NCI-H460 (cell line): ENCODE results near the gene FUT1. TPM values are rescaled to one million over a fixed set of nuclear protein-coding genes. Genes with fewer than 3 reads are reported as not detected.
A peak's percentile ranks its signal among the peaks of the same experiment; 100 is the strongest.

ENCODE experiments used
- DNase-seq: peaks from one replicate; pipeline ENCODE4 v3.0.0-alpha.2; 2016; ENCODE audit warnings: low read depth; ENCODE audit errors: extremely low read depth
- total RNA-seq: library from RNA; depleted of rRNA; stranded (reverse); fragments of >200 nt; shearing (Covaris generic); gene quantifications from 2 replicates; pipeline ENCODE4 v1.2.3, GENCODE V29; 2014

The FUT1 gene
- total RNA-seq, 1 experiment from 2014 or later: 2.3 TPM

DNA sequence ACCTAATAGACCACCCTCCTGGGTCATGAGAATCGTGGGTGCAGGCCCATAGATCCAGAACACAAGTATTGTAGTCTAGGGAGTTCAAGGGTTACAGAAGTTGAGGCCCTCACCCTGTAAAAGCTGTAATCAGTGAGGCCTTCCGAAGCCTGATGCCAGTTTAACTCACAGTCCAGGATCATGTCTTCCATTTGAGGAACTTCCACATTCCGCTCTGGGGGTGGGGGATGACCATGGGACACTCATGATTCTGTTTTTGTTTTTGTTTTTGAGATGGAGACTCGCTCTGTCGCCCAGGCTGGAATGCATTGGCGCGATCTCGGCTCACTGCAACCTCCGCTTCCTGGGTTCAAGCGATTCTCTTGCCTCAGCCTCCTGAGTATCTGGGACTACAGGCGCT, 10.3 kb downstream of the FUT1 start:
- DNase-seq: no peak

DNA sequence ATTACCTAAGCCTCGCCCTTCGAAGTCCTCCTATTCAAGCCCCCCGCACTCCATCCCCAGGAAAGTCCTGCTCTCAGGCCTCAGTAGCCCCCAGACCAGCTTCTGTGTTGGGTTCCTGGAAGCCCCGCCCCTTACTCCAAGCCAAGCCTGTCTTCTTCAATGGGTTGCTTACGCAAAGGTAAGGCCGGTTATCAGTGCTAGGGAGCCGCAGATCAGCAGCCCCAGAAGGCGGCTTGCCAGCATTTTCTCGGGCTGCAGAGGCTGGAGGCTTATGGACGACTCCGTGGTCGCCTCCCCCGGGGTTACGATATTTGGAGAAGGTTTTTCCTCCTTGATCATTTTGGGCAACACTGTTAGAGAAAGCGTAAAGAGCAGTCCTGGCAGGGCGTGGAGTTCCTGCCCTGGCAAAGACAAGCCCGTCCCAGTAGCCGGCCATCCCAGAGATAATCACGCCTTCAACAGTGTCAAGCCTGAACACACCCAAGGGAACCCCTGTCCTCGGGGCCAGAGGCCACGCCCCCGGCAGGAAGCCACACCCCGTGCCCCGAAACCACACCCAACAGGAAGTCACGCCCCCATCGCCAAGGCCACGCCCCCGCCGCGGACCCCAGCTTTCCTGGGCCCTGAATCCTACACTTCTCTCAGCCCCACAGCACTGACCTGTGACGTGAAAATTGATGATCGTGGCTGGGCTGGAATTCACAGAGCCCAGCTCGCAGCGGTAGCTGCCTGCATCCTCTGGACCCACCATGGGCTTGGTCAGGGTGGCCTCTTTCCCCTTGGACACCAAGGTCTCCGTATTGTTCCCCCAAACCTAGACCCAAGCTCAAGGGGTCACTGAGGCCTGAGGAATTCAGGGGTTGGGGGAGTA, 11.1 kb downstream of the FUT1 start:
- no peak for DNase-seq

DNA sequence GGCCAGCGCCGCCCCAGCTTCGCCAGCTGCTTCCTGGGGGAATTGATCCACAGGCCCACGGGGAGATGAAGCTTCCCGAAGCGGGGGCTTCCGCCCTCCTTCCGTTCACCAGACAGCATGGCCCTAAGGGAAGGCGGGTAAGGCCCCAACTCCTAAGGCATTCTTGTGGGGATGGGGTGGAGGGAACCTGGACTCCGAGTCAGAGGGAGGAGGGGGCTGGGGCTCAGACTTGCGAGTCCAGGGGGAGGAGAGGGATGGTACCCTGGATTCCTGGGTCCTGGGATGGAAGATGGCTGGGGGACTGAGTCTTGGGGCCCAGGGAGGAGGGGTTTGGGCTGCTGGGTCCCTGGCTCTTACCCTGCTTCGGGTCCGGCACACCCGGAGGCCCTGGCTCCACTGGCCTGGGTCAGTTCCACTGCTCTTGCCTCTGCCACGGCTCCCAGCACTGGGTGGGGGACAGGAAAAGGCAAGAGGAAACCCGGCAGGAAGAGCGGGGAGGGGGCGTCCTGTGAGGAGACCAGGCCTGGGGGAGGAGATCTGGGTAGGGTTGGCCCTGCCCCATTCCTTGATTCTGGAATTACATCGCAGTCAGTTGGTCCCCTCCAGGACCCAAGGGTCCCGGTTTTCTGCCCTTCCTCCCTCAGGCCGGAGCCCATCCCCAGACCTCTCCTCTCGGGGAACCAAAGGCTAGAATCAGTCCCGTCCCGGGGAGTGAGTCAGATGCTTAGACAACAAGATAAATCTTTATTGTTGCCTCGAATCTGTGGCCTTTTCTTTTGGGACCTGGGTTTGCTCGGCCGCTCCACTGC, 12.1 kb downstream of the FUT1 start, which contains the start of gene RASIP1:
Gene RASIP1, minus strand, starts transcription at position 447 of the 809 bp plus-strand sequence. Its CDS starts 328 bp downstream, at position 119.
- no peak for DNase-seq

DNA sequence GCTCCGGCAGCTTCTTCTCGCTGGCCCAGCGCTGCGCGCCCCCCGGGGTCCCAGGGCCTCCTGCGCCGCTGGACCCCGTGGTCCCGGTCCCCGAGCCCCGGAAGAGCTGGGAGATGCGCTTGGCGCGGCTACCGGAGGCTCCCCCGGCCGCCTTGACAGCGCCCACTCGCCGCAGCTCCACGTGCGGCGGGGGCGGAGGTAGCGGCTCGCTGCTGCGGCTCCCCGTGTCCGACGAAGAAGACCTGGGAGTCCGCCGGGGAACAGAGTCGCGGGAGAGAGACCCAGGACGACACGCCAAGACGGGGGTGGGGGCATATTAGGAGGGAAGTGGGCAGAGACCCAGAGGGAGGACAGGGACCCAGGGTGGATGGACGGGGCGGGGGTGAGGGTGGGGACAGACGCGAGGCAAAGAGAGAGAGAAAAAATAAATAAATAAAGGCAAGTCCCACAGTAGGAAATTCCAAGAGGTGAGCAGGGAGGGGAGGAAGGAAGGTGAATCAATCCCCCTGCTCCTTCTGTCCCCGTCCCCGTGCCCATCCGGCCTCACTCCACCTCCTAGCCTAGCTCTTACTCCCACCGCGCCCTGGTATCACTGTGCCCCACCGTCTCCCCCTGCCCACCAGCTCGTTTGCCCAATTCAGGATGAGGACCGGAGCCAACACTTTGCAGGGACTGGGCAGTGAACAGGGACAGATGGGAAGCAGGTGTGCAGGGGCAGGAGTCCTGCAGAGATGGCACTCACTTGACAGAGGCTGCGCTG, 12.9 kb downstream of the FUT1 start:
- DNase-seq: no peak

DNA sequence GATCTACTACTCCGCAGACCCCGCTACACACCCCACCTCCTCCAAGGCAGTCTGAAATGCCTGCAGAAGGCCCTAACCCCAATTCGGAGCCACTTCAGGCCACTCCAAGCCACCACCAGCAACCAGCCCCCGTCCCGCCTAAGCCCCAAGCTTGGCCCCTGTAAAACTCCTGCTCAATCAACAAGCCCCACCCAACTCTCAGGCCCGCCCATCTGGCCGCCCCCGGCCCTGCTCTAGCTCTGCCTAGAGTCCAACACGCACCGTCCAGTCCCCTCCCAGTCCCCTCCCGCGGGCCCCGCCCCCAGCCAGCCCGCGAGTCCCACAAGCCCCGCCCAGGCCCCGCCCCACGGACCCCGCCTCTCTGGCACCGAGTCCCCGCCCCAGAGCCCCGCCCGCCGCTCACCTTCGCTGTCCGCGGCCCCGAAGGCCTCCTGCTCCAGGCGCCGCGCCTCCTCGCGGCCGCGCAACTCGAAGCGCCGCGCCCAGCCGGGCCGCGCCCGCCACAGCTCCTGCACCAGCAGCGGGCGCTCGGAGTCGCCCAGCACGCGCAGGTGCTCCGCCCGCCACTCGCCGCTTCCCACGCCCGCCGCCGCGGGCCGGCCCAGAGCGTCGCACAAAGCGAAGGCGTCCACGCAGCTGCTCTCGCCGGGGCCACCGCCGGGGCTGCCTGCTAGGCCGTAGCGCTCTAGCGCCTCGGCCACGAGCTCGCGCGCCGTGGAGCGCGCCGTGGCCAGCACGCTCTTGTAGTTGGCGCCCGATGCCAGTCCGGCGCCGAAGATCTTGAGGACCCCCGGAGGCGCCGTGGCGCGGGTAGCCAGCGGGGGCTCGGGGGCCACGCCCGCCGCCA, 13.7 kb downstream of the FUT1 start:
- DNase-seq: peak; percentile 88

DNA sequence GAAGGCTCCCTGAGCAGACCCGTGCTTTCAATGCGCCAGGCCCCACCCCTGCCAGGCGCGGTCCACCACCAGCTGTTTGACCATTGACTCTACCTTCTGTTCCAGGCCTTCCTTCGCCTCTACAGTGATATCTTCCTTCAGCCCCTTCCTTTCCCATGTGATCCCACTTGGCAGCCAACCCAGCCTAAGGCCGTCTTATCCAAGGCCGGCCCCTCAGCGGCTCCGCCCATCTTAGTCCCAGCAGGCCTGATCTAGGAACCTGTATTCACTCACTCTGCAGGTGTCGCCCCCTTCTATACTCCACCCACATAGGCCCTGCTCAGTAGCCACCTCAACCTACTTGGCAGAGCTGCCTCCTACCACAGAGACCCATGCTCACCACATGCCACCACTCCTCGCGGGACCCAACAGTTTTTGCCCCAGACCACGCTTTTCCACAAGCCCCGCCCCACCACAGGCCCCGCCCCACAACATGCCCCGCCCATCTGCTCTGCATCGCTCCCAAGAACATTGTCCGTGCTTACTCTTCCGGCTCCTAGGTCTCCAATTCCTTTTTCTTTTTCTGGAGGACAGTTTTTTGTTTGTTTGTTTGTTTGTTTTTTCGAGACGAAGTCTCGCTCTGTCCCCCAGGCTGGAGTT, 15.0 kb downstream of the FUT1 start:
- no peak for DNase-seq

DNA sequence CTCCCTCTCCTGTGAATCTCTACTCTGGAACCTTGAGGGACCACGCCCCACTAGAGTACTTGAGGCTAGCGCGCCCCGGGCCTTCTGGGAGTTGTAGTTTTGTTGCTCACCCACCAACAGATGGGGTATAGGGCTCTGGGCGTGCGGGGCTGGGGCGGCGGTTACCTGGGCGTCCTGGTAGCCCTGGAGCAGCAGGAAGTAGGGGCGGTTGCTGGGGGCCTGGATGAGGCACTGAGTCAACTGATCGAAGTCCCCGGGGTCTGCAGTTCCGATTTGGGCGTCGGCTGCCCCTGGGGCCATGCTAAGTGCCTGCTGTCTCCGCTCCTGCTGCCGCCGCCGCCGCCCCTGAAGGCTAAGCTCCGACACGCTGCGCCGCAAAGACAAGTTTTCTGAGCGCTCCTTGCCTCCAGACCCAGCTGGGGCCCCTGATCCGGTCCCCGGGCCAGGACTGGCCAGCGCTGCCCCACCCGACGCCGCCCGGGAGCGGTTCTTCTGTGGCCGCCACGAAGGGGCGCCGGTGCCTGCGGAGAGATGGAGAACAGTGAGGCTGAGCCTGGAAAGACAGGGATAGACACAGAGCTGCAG, 17.3 kb downstream of the FUT1 start:
- DNase-seq: no peak

DNA sequence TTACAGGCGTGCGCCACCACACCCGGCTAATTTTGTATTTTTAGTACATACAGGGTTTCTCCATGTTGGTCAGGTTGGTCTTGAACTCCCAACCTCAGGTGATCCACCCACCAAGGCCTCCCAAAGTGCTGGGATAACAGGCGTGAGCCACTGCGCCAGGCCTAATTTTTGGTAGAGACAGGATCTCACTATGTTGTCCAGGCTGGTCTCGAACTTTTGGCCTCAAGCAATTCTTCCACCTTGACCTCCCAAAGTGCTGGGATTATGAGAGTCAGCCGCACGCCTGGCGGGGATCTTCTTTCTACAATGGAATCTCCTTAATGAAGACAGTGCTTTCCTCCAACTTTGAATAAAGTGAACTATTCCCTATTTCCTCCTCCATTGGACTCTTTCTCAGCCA, 17.8 kb downstream of the FUT1 start:
- no peak for DNase-seq

DNA sequence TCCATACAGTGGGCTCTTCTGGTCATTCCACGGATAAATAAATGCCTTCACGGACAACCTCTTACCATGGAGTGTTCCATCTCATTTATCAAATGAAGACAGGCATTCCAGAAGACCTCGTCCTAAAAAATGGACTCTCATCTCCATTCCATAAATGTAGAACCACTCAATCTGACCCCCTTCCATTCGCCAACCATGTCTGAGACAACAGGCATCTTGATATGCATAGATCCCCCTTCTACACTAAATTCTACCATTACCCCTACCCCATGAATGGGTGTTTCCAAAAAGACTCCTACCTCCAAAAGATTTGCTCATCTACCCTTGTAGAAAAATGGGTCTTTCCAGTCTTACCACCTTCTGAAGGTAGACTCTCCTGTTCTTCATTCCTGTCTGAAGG, 21.0 kb downstream of the FUT1 start:
- no peak for DNase-seq

DNA sequence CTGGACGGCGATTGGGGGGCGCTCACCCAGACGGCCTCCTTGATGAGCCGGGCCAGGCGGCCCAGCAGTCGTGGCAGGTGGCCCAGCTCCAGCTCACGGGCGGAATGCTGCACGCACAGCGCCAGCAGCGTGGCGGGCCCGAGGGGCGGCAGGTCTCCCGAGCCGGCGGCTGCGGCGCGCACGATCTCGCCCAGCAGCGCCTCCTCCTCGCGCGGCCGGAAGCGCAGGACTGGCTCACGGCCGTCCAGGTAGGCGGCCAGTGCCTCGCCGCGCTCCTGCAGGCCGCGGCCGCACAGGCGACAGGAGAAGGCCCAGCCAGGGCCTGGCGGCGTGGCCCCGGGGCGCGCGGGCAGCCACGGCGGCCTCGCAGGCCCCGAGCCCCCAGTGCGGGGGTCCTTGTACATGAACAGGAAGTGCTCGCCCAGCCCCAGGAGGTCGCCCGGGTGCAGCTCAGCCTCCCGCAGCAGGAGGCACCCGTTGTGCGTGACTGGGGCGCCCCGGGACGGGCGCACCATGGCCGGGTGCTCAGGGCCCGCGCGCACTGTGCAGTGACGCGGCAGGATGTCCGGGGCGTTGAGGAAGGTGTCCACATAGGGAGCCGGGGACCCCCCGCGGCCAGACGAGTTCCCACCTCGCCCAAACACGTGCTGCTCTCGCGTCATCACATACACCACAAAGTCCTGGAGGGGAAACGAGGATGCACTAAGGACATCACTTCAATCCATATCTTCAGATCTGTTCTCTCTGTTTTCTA, 23.4 kb downstream of the FUT1 start:
- DNase-seq: no peak

DNA sequence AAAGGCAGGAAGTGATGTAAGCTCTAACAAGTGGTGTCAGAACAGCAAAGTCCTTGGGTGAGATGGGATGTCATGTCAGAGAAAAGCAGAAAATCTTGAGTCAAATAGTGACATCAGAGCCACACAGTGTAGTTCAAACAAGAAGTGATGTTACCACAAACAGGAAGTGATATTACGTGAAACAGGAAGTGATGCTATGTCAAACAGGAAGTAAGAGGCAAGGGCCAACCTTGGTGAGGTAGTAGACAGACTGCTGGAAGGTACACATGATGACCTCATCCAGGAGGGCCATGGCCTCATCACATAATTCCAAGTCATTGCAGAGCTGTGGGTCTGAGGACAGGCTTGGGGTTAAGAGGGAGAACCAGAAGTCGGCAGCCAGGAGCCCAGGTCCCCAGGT, 25.9 kb downstream of the FUT1 start:
- DNase-seq: no peak

DNA sequence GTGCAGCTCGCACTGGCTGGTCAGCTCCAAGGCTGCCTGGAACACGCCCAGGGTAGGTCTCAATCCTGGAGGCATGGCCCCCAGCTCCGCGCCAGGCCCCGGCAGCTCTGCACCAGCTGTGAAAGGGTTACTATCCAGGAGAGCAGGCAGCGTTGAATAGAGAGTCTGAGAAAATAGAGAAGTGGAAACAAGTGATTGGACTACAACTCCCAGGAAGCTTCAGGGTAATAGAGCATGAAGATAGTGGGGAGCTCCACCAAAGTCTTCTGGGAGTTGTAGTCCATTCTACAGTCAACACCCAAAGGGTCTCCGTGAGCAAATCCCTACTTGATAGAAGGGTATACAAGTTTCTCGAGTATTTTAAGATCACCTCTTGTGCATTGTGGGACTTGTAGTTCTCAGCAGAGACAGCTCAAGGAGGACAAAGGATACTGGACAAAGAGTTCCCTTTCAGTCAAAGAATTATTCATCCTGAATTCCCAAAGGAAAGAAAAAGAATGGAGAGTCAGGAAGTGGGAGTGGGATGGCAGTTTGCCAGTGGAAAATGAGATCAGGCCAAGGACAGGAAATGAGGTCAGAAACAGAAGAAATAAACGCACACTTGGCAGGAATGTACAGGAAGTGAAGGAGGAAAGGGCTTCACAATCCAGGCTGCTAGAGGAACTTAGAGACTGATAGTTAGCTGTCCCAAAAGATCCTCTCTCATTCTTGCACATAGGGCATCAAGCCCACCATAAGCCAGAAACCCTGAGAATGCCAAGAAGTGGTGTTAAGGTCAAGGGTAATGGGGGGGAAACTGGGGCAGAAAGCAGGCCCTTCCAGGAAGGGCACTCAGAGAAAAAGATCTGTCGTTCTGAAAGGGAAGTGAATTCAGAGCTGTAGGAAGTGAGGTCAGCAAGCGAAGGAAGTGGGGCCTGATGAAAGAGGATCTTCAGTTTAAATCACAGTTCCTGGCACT, 27.4 kb downstream of the FUT1 start:
- DNase-seq: peak; percentile 74

DNA sequence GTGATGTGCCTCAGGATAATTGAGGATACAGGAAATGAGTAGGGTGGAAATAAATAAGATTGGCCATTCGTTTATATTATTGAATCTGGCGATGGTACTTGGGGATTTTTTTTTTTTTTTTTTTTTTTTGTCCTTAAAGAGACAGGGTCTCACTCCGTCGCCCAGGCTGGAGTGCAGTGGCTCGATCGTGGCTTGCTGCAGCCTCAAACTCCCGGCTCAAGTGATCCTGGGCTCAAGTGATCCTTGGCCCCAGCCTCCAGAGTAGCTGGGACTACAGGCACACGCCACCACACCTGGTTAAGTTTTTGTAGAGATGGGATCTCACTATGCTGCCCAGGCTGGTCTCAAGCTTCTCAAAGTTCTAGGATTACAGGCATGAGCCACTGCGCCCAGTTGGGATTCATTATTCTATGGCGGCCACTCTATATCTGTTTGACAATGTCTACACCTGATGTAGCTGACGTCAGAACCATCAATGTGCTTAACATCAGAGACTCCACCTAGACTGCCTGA, 30.2 kb downstream of the FUT1 start:
- DNase-seq: no peak

DNA sequence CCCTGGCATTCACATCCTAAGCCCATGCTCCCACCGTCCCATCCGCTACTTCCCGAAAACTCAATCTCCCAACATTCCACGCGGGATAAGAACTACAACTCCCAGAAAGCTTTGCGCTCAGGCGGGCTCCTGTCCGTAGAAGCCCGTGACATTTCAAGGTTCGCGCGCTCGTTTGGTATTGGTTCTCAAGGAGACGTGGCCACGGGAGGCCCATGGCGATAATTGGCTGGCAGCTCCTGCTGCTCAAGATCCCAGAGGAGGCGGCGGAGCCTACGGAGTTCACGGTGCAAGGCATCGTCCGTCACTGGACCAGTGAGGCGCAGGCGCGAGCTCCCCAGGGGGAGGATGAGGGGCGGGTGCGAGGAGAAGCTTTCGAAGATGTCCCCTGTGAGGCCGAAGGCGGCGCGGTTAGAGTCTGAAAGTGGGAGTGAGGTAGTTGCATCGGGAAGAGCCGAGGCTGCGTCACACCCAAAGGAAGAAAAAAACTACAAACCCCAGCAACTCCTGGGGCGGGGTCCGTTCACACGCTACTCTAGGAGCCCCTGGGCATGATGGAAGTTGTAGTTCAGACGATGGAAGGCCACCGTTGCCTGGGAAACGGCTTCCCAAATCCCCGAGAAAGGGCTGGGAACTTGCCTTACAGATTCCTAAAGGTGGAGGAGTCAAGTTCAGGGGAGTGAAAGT, 31.7 kb downstream of the FUT1 start:
- peak; percentile 97 for DNase-seq

DNA sequence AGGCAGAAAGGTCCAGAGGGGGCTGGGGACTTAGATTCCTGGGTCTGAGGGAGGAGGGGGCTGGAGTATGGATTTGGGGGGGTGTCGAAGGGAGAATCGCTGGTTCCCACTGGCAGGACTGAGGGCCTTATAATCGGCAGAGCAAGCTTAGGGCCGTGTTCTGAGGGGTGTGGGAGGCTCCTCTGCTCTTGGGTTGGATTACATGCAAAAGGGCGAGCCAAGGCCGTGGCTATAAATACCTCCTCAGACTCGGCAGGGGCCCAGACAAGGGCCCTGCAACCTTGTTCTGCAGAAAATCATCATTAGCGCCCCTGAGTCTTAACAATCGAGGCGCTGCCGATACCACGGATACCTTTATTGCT, 32.2 kb downstream of the FUT1 start:
- DNase-seq: no peak

DNA sequence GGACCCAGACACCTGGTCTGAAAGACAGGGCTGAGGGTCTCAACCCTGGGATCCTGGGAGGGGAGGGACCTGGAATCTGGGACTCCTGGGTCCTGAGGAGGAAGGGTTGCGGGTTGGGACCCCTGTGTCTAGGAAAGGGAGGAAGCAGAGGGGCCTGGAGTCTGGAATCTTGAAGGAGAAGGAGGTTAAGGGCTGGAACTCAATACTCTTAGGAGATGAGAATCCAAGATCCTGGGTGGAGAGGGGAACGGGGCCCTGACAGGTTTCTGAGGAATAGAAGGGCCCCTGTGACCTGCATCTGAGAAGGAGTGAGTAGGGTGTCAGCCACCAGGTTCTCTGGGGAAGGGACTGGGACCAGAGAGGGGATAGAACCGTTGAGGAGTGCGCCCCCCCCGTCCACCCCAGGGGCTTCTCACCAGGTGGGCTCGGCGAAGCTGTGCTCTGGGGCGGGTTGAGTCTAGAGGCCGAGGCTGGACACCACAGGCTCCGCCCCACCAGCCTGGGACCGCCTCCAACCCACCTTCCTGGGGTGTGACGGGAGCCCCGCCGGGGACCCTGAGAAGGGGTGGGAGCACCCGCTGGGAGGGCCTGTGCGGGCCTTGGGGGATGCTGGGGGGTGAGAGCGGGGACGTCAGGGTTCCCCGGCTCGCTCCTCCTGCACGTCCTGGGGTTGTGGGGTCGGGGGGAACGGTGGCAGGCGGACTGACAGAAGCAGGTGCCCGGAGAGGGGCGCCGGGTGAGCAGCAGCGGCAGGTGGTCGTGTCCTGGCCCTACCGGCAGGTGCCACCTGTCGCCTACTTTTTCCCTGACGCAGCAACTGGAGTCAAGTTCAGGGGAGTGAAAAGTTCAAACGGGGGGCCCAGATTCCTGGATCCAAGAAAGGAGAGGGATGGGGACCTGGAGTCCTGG, 32.9 kb downstream of the FUT1 start, which contains the start of gene MAMSTR:
Gene MAMSTR, minus strand, starts transcription at position 463 of the 909 bp plus-strand sequence. CDS start 694 bp downstream, outside the sequence.
- DNase-seq: no peak
